T-helper 2 cell (primary cell): ENCODE measurements around the gene ZNF512.
A peak's percentile ranks its signal among the peaks of the same experiment; 100 is the strongest.

Experiments used
- DNase-seq, 5 experiments: peaks; one replicate each; pipeline versions ENCODE4 v3.0.0 to v3.0.0-alpha.2; 2012 to 2022

The ZNF512 gene

GRCh38 chr2:27638037-27638637, 55.3 kb downstream of the ZNF512 start:
- DNase-seq: peak in 2 of 5 experiments; percentile 23 to 96

- DNase-seq: peak in 1 of 5 experiments; percentile 90
Observed at GRCh38 chr2:27638709-27639108, 55.9 kb downstream of the ZNF512 start.

- no peak for DNase-seq
Observed at GRCh38 chr2:27640722-27641245, 57.9 kb downstream of the ZNF512 start.

- DNase-seq: no peak
Observed at GRCh38 chr2:27645197-27645596, 62.4 kb downstream of the ZNF512 start.

- no peak for DNase-seq
Observed at GRCh38 chr2:27647289-27647688, 64.4 kb downstream of the ZNF512 start.

- no peak for DNase-seq
Observed at GRCh38 chr2:27647737-27648136, 64.9 kb downstream of the ZNF512 start.

- DNase-seq: no peak
Observed at GRCh38 chr2:27651056-27651455, 68.2 kb downstream of the ZNF512 start.

- no peak for DNase-seq
Observed at GRCh38 chr2:27652341-27652740, 69.5 kb downstream of the ZNF512 start.

- no peak for DNase-seq
Observed at GRCh38 chr2:27652790-27653189, 69.9 kb downstream of the ZNF512 start.

GRCh38 chr2:27653397-27653796, 70.6 kb downstream of the ZNF512 start:
- no peak for DNase-seq

GRCh38 chr2:27655155-27655951, 72.5 kb downstream of the ZNF512 start:
- DNase-seq: no peak

- DNase-seq: no peak
Observed at GRCh38 chr2:27661371-27661770, 78.5 kb downstream of the ZNF512 start.

GRCh38 chr2:27663285-27664153, 80.7 kb downstream of the ZNF512 start, which contains the start of the genes SLC4A1AP and SUPT7L:
Gene SLC4A1AP, plus strand, starts transcription at chr2:27663889. Its CDS starts 26 bp downstream, at chr2:27663915.
Gene SUPT7L, minus strand, starts transcription at chr2:27663614. Its CDS starts 1,422 bp downstream, at chr2:27662192.
- DNase-seq: peak; percentile 52 to 90 (median 63)

GRCh38 chr2:27664154-27664574, 81.3 kb downstream of the ZNF512 start:
- DNase-seq: peak in 1 of 5 experiments; percentile 48

GRCh38 chr2:27664622-27665363, 82.0 kb downstream of the ZNF512 start:
- no peak for DNase-seq

GRCh38 chr2:27667446-27667845, 84.6 kb downstream of the ZNF512 start:
- no peak for DNase-seq

GRCh38 chr2:27671235-27671634, 88.4 kb downstream of the ZNF512 start:
- no peak for DNase-seq
